Left renal pelvis (tissue), 4 donors: ENCODE data around the gene MLLT1. TPM values are rescaled to one million over a fixed set of nuclear protein-coding genes. Genes with fewer than 3 reads are reported as not detected.

ENCODE experiments used
- DNase-seq, 4 donors: peaks; one replicate each; pipeline ENCODE4 v3.0.0-alpha.2; 2013; ENCODE audit warnings: low read depth in 4 of 4, low spot score in 3 of 4
- polyA plus RNA-seq, 4 donors: library from polyadenylated mRNA; unstranded; fragments of 120-200 nt; gene quantifications; one replicate each; pipeline ENCODE4 v1.2.1, GENCODE V29; 2013; ENCODE audit not compliant: insufficient read length in 4 of 4

MLLT1 gene
- polyA plus RNA-seq, 4 donors = 72.5 to 118 (median 76.5) TPM

- no peak for DNase-seq
Measured at GRCh38 chr19:6224308-6224675, 55.5 kb downstream of the MLLT1 start.

DNA sequence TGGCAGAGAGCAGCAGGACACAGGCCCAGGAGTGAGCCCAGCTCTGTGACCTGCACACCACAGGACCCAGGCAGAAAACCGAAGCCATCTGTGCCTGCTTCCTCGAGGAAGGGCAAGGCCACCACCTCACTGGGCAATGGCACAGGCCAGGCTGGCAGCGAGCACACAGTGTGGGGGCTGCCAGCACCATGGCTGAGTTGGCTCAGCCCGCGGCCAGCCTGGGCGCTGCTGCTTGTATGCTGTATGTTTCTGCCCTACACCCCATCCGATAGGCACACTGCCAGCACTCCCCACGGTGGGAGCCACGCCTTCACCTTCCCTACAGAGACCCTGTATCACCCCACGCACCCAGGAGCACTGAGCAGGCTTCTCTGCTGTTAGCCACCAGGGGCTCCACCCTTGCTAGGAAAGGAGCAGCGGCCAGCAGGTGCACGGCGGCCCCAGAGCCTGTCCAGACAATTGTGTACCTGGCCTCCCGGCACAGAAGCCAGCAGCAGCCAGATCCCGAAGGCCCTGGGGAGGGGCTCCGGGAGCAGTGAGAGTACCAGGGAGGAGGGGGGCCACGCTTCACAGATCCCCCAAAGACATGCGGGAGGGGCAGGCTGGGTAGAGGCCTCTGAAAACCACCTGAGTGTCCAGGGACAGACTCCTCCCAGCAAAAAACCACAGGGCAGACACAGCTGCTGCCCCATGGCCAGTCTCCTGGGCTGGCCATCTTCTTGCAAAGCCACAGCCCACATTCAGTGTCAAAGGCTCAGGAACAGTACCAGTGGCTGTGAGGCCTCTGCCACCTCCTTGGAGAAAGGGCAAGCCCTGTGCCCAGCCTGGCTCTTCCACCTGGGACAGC lies 56.1 kb downstream of the MLLT1 start:
- no peak for DNase-seq

GRCh38 chr19:6222884-6223283 lies 56.9 kb downstream of the MLLT1 start:
- no peak for DNase-seq

DNA sequence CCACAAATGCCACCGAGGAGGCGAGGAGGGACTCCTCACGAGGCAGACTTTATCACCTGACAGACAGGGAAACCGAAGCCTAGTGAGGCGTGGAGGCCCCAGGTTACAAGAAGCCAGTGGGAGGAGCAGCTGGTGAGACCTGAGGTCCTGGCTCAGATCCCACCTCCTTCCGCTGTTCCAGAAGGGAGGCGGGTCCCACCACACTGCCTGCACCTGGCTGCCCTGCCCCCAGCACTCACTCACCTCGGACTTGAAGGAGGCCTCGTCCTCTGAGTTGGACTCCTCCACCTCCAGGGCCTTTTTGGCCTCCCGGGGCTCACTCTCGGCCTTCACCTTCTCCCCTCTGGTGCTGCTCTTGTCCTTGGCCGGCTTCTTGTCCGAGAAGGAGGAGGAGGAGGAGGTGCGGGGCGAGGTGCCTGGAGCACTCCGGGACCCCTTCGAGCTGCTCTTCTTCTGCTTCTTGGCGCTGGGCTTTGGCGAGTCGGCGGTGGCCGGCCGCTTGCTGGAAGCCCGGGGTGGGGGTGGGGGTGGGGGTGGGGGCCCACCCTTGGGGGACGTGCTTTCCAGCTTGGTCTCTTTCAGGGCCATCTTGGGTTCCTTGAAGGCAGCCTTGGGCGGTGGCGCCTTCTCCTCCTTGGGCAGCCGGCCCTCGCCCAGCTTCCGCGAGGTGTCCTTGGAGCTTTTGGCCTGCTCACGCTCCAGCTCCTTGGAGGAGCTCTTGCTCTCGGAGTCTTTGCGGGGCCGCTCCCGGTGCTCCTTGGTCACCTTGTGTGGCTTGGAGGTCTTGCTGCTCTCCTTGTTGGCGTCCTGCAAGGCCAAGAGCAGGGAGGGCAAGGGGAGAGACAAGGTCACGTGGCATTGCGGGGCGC lies 57.7 kb downstream of the MLLT1 start:
- DNase-seq = no peak

- DNase-seq = no peak
Measured at GRCh38 chr19:6221220-6221877, 58.4 kb downstream of the MLLT1 start.

DNA sequence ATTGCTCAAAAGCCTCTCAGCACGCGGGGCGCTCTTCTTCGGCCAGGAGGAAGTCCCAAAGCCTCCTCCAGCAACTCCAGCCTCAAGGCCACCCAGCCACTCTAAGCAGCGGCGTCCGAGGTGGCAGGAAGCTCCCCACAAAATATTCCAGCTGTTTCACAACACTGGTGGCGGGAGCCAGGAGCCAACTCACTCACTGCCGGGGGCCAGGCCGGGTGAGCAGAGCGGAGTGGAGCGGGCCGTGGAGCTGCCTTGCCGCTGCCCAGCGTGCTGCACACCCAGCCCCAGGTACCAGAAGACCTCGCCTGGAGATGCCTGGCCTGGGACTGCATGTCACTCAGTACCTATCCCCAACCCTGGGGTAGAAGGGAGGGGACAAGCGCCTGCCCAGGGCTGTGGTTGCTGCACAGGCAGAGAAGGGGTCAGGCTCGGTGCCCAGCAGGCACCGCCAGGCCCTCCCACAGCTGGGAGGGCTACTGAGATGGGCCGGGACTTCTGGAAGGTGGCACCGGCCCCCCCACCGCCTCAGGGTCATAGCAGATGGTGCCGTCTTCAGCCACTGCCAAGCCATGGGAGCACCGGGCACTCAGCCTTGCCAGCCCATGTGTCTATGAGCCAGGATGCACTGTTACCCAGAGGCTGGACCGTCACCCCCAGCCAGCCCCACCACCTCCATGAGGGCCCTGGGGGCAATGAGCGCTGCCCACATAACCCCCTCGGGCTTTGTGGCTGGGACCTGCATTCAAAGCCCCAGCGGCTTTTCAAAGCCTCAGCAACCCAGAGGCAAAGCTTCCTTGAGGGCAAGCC lies 59.2 kb downstream of the MLLT1 start:
- no peak for DNase-seq

DNA sequence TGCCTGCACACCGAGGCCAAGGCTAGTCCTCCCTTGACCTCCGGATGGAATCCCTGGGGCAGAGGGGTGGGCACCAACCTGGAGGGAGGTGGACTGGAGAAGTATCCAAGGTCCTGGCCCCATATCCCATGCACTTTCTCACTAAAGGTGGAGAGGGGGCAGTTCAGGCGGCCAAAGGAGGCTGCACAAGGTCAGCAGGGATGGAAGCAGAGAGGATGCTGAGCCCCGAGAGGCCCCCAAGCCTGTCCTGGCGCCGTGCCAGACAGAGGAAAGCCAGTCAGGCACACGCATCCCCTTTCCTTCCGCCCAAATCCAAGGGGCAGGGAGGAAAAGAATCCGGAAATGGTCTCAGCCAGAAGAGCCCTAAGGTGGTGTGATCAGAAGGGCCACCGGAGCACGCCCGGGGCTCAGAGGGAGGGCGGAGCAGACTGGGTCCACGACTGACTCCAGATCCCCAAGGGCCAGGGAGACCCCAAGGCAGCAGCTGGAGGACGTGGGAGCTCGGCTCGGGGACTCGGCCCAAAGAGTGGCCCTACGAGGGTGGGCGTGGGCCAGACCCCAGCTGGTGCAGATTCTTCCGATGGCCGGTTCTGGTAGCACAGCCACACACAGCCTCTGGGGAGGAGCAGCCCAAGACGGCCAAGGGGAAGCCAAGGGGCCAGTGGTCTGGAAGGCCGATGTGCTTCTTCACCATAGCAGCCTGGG lies 60.0 kb downstream of the MLLT1 start:
- DNase-seq = no peak

DNA sequence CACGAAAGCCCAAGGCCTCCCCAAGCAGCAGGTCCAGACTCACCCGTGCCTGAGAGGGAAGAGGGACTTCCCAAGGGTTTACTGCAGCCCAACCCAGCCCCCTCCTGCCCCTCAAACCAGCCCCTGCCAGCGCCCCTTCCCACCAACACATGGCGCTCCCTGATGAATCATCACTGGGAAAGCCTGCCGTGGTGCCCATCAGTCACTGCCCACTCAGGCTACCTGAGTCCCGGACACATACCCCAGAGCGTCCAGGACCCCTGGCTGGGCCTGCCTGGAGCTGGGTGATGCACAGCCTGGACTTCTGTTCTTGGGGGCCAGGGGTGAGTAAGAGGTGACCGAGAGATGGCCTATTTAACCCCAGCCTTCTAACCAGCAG lies 60.6 kb downstream of the MLLT1 start:
- DNase-seq = no peak

GRCh38 chr19:6218491-6219146 lies 61.2 kb downstream of the MLLT1 start:
- peak; percentile 64 to 82 (median 78) for DNase-seq

- no peak for DNase-seq
Measured at GRCh38 chr19:6217752-6218334, 61.9 kb downstream of the MLLT1 start.

DNA sequence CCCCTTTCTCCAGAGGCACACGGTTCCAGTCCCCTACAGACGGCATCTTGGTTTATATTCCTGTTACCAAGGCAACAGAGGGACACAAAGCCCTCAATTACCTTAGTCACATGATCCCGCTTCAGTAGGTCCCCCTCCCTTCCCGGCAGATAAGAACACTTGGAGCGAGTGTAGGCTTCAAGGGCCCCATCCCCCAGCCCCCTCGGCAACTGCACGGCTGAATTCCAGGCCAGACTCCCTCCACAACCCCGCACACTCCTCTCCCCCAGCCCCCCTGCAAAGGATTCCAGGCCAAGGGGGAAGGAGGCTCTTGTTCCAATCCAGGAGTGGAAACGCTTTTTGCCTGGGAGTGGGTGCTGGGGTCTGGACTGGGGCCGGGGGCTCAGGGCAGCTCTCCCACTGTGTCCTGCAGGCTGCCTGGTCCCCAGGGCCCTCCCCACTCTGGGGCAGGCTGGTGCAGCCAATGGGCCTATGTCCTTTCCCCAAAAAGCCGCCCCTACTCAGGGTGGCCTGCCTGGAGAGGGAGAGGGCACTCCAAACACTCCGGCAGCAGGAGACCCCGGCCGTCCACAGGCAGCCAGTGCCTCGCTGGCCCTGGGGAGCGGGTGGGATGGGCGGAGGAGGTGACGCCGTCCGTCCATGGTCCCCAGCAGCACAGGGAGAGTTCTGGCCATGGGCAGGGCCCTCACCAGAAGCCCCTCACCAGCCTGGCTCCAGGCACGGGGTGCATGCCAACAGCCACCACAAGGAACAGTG lies 62.6 kb downstream of the MLLT1 start:
- DNase-seq = peak; percentile 82 to 92 (median 86)

- DNase-seq = no peak
Measured at GRCh38 chr19:6216236-6216995, 63.4 kb downstream of the MLLT1 start.

GRCh38 chr19:6215701-6216235 lies 64.0 kb downstream of the MLLT1 start:
- no peak for DNase-seq

GRCh38 chr19:6214881-6215541 lies 64.8 kb downstream of the MLLT1 start:
- no peak for DNase-seq

- DNase-seq = no peak
Measured at GRCh38 chr19:6213696-6214641, 65.8 kb downstream of the MLLT1 start.

GRCh38 chr19:6213266-6213595 lies 66.5 kb downstream of the MLLT1 start:
- no peak for DNase-seq
